Ovary (tissue), 3 donors: ENCODE data around the gene REEP1.

Source experiments
- EP300 ChIP-seq: sonication (generic); formaldehyde crosslinking; IDR thresholded peaks from one replicate; pipeline ENCODE4 v1.6.1; 2017; ENCODE audit warnings: antibody characterized with exemption
- TF ChIP-seq, protein P1 (sequence below), 3 donors: fragments of 450-650 bp in 2 of 3; fragments of 200-600 bp in 1 of 3; IDR thresholded peaks; one replicate each; pipeline versions ENCODE4 v1.5.1 to v1.8.0; 2016 to 2022; ENCODE audit warnings: antibody characterized with exemption in 3 of 3, mild to moderate bottlenecking in 1 of 3
- donor health status: DM: no; HTN: no; CAD: no.

DNA sequence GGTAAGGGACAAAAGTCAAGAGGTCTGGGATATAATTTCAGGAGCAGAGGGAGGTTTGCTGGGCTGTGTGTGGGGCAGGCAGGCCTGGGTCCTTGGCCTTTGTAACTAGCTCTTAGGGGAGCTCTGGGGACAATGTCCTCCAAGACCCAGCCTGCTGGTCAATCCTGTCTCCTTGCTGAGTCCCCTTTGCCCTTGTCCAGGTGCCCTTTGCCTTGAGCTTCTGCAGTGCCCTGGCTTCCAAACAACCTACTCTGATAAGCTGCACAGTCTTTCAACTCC, 30.0 kb upstream of the REEP1 start:
- no peak for TF ChIP-seq EP300
- TF ChIP-seq, protein P1, sequence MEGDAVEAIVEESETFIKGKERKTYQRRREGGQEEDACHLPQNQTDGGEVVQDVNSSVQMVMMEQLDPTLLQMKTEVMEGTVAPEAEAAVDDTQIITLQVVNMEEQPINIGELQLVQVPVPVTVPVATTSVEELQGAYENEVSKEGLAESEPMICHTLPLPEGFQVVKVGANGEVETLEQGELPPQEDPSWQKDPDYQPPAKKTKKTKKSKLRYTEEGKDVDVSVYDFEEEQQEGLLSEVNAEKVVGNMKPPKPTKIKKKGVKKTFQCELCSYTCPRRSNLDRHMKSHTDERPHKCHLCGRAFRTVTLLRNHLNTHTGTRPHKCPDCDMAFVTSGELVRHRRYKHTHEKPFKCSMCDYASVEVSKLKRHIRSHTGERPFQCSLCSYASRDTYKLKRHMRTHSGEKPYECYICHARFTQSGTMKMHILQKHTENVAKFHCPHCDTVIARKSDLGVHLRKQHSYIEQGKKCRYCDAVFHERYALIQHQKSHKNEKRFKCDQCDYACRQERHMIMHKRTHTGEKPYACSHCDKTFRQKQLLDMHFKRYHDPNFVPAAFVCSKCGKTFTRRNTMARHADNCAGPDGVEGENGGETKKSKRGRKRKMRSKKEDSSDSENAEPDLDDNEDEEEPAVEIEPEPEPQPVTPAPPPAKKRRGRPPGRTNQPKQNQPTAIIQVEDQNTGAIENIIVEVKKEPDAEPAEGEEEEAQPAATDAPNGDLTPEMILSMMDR (IDR thresholded peaks at IDR 0.05), result no peak
